Sigmoid colon (tissue), 4 donors: ENCODE measurements around the gene PWP2.

Experiments
- CTCF ChIP-seq, 4 experiments: fragments of 450-650 bp in 3 of 4; fragments of 200-600 bp in 1 of 4; IDR thresholded peaks; one replicate each; pipeline ENCODE4 v1.5.1; 2016 to 2019; ENCODE audit warnings: antibody characterized with exemption in 4 of 4, mild to moderate bottlenecking in 3 of 4, moderate library complexity in 2 of 4
- EP300 ChIP-seq, 4 donors: sonication (generic); formaldehyde crosslinking; IDR thresholded peaks; one replicate each; pipeline ENCODE4 v1.6.1; 2017; ENCODE audit warnings: antibody characterized with exemption in 4 of 4
- POLR2AphosphoS5 ChIP-seq, 4 donors: sonication (generic); formaldehyde crosslinking; IDR thresholded peaks; one replicate each; pipeline ENCODE4 v1.6.1; 2017; ENCODE audit warnings: antibody characterized with exemption in 4 of 4

GRCh38 chr21:44094832-44095231 is 12.4 kb upstream of the PWP2 start:
- TF ChIP-seq CTCF (IDR thresholded peaks at IDR 0.05) (no peak), POLR2AphosphoS5 (IDR thresholded peaks at IDR 0.05) (no peak), EP300 (IDR thresholded peaks at IDR 0.05) (no peak)
